ENCODE data around the gene TP53INP2. TPM values are rescaled to one million over a fixed set of nuclear protein-coding genes. Genes with fewer than 3 reads are reported as not detected.

The TP53INP2 gene, protein sequence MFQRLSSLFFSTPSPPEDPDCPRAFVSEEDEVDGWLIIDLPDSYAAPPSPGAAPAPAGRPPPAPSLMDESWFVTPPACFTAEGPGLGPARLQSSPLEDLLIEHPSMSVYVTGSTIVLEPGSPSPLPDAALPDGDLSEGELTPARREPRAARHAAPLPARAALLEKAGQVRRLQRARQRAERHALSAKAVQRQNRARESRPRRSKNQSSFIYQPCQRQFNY
- total RNA-seq (2016; rRNA removed; fragmentation: Illumina TruSeq; extraction: Trizol) = 5.2 and 10.1 TPM in 2 replicates
- total RNA-seq (2016; cell fraction: cytosol; rRNA removed; fragmentation: Illumina TruSeq; extraction: Trizol; ENCODE audit: low read depth) = 1.1 and 1.2 TPM in 2 replicates
- total RNA-seq (2016; cell fraction: insoluble cytoplasmic fraction; rRNA removed; fragmentation: Illumina TruSeq; extraction: Trizol) = 5.0 and 8.1 TPM in 2 replicates
- total RNA-seq (2016; cell fraction: membrane; rRNA removed; fragmentation: Illumina TruSeq; extraction: Trizol) = 7.4 and 7.6 TPM in 2 replicates
- total RNA-seq (2016; cell fraction: nucleus; rRNA removed; fragmentation: Illumina TruSeq; extraction: Trizol) = 10.1 and 10.3 TPM in 2 replicates
- polyA plus RNA-seq (2011; rRNA removed) = 18.8 and 29.5 TPM in 2 replicates
- polyA plus RNA-seq (2011; cell fraction: cytosol; rRNA removed) = 11.4 and 22.8 TPM in 2 replicates
- polyA plus RNA-seq (2011; cell fraction: nucleus; rRNA removed) = 46.3 and 62.2 TPM in 2 replicates
- polyA plus RNA-seq (2012) = 67.2 and 70.2 TPM in 2 replicates
- 1.7 and 2.0 TPM in 2 replicates for polyA plus RNA-seq (2016; cell fraction: cytosol; fragmentation: Illumina TruSeq; extraction: Trizol; ENCODE audit: low read depth)
- 20.8 and 28.1 TPM in 2 replicates for polyA plus RNA-seq (2016; cell fraction: insoluble cytoplasmic fraction; fragmentation: Illumina TruSeq; extraction: Trizol; ENCODE audit: low read depth)
- 8.6 and 8.7 TPM in 2 replicates for polyA plus RNA-seq (2016; cell fraction: membrane; fragmentation: Illumina TruSeq; extraction: Trizol; ENCODE audit: low read depth)
- 28.2 and 29.8 TPM in 2 replicates for polyA plus RNA-seq (2016; cell fraction: nucleus; fragmentation: Illumina TruSeq; extraction: Trizol; ENCODE audit: insufficient read depth, low read depth)
- polyA minus RNA-seq (2011; rRNA and poly(A)+ RNA removed; ENCODE audit: low replicate concordance) = 2.6 and 22.7 TPM in 2 replicates
- 21.5 and 41.0 TPM in 2 replicates for polyA minus RNA-seq (2011; cell fraction: cytosol; rRNA and poly(A)+ RNA removed)
- polyA minus RNA-seq (2011; cell fraction: nucleus; rRNA and poly(A)+ RNA removed) = 19.1 and 30.5 TPM in 2 replicates
- Bru-seq, nascent RNA = percentile 90 among the genes with signal in this experiment
- percentile 98 among the genes with signal in this experiment for BruChase-seq, experiment 1, labeled RNA remaining after a 6-hour chase
- BruChase-seq, experiment 2, labeled RNA remaining after a 2-hour chase = percentile 95 among the genes with signal in this experiment
- long read RNA-seq, experiment 1, partial matches to known transcripts = 0 of 12 reads
- long read RNA-seq, experiment 1, other reads (novel, unspliced or antisense) = 12 of 12 reads
- long read RNA-seq, experiment 2, full-length matches to known transcripts = 20 of 127 reads
- long read RNA-seq, experiment 2, partial matches to known transcripts = 89 of 127 reads
- long read RNA-seq, experiment 2, other reads (novel, unspliced or antisense) = 18 of 127 reads

DNA sequence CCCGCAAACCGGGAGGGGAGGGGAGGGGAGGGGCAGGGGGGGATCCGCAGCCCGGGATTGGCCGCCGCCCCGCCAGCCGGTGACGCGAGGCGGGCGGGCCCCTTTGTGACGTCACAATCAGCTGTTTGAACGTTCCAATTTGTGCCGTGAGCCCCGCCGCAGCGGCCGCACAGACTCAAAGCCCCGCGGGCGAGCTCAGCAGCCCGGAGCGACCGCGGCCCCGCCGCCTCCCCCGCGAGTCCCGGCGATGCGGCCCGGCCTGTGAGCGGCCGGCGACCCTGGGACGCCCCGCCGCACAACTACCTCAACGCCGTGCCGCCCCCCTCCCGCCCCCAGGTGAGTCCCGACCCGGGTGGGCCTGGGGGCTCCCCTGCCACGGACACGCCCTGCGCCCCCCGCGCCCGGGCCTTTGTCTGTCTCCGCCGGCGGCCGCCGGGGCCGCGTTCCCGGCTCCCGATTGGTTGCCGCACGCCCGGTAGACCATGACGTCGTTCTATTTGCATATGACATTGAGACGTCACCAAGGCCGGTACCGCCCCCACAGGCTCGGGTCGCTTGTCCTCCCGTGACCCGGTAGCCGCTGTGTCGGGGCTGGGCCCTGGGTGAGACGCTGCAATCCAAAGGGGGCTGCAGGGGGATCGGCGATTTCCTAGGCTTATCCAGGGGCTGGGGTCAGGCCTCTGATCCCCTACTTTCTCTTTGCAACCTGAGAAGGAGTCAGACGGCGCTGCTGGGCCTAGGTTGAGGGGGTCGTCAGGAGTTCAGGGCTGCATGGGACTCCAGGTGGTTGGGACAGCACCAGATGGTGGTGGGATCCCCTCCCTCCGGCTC is at the start of gene TP53INP2:
Gene TP53INP2, plus strand, starts transcription at position 168 of the 831 bp plus-strand sequence. CDS start 4,396 bp downstream, outside the sequence.
- H3K27ac ChIP-seq (ENCODE audit: extremely low read length, insufficient read depth, low read length) = peak within 1 kb of the TSS; percentile 92
- CTCF ChIA-PET (ENCODE audit: low intra/inter-chr PET ratio, low total read pairs) = no interaction called here
- no TSS peak for BruUV-seq (replicated peaks)
- TF ChIP-seq ZNF230 (CRISPR knock-in tag; IDR thresholded peaks at IDR 0.05) (peak; percentile 34; the same call in 1 of the 2 replicates), ZNF138 (CRISPR knock-in tag; IDR thresholded peaks at IDR 0.05; ENCODE audit: low read depth) (0 out of 2 replicates have a peak, but pooled peaks have one; percentile 27), HOXA7 (CRISPR knock-in tag; IDR thresholded peaks at IDR 0.05) (no peak), ZNF331 (CRISPR knock-in tag; IDR thresholded peaks at IDR 0.05) (no peak; the same call in 1 of the 2 replicates), FOSL1 (CRISPR knock-in tag; IDR thresholded peaks at IDR 0.05; ENCODE audit: borderline replicate concordance) (no peak), SYNCRIP (IDR thresholded peaks at IDR 0.05; ENCODE audit: insufficient read depth, low read depth, low read length) (no peak), GATA4 (IDR thresholded peaks at IDR 0.05; ENCODE audit: borderline replicate concordance, low read depth) (peak; percentile 35; the same call in 1 of the 2 replicates)
- TF ChIP-seq, protein P1, sequence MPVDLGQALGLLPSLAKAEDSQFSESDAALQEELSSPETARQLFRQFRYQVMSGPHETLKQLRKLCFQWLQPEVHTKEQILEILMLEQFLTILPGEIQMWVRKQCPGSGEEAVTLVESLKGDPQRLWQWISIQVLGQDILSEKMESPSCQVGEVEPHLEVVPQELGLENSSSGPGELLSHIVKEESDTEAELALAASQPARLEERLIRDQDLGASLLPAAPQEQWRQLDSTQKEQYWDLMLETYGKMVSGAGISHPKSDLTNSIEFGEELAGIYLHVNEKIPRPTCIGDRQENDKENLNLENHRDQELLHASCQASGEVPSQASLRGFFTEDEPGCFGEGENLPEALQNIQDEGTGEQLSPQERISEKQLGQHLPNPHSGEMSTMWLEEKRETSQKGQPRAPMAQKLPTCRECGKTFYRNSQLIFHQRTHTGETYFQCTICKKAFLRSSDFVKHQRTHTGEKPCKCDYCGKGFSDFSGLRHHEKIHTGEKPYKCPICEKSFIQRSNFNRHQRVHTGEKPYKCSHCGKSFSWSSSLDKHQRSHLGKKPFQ (CRISPR knock-in tag; IDR thresholded peaks at IDR 0.05; ENCODE audit: insufficient replicate concordance) = peak; percentile 54
- TF ChIP-seq, protein P2, sequence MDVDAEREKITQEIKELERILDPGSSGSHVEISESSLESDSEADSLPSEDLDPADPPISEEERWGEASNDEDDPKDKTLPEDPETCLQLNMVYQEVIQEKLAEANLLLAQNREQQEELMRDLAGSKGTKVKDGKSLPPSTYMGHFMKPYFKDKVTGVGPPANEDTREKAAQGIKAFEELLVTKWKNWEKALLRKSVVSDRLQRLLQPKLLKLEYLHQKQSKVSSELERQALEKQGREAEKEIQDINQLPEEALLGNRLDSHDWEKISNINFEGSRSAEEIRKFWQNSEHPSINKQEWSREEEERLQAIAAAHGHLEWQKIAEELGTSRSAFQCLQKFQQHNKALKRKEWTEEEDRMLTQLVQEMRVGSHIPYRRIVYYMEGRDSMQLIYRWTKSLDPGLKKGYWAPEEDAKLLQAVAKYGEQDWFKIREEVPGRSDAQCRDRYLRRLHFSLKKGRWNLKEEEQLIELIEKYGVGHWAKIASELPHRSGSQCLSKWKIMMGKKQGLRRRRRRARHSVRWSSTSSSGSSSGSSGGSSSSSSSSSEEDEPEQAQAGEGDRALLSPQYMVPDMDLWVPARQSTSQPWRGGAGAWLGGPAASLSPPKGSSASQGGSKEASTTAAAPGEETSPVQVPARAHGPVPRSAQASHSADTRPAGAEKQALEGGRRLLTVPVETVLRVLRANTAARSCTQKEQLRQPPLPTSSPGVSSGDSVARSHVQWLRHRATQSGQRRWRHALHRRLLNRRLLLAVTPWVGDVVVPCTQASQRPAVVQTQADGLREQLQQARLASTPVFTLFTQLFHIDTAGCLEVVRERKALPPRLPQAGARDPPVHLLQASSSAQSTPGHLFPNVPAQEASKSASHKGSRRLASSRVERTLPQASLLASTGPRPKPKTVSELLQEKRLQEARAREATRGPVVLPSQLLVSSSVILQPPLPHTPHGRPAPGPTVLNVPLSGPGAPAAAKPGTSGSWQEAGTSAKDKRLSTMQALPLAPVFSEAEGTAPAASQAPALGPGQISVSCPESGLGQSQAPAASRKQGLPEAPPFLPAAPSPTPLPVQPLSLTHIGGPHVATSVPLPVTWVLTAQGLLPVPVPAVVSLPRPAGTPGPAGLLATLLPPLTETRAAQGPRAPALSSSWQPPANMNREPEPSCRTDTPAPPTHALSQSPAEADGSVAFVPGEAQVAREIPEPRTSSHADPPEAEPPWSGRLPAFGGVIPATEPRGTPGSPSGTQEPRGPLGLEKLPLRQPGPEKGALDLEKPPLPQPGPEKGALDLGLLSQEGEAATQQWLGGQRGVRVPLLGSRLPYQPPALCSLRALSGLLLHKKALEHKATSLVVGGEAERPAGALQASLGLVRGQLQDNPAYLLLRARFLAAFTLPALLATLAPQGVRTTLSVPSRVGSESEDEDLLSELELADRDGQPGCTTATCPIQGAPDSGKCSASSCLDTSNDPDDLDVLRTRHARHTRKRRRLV (CRISPR knock-in tag; IDR thresholded peaks at IDR 0.05) = peak; percentile 83; the same call in 1 of the 2 replicates

More for the DNA sequence above, at the start of gene TP53INP2:
- Histone ChIP-seq H3K27me3 (ENCODE audit: control insufficient read depth in 1 of 2, insufficient read depth in 2 of 2, low read length in 2 of 2) (no peaks in the 10 kb centered on the region; a peak in 1 of 5 replicates), H3K4me2 (ENCODE audit: low read depth, low read length) (peak within 1 kb of the TSS; percentile 97), H2AFZ (ENCODE audit: low read length) (no peak within 1 kb of the TSS), H3K9ac (ENCODE audit: insufficient read depth, low read depth, low read length) (peak within 1 kb of the TSS; percentile 96), H3K36me3 (replicated peaks in 1 of 2; ENCODE audit: control insufficient read depth in 1 of 2, insufficient read depth in 2 of 2, low read length in 2 of 2) (no peaks in the 10 kb centered on the region), H3K9me3 (ENCODE audit: low read length) (no peaks in the 10 kb centered on the region), H4K20me1 (ENCODE audit: insufficient read depth, low read length) (no peaks in the 10 kb centered on the region), H3K4me1 (ENCODE audit: insufficient read depth, low read length) (peaks cover 63% of the 10 kb centered on the region), H3K4me3 (replicated peaks in 1 of 3; ENCODE audit: insufficient read depth in 1 of 3, low read depth in 2 of 3, low read length in 3 of 3) (peak within 1 kb of the TSS; percentile 82 to 98 (median 84)), H3K79me2 (ENCODE audit: insufficient read depth, low read length) (peaks cover 15% of the 10 kb centered on the region)
- ATAC-seq (peak; percentile 70), FAIRE-seq (no peak), DNase-seq (ENCODE audit: low spot score) (peak; percentile 94)
- POLR2A ChIA-PET = interaction anchor here (0.6 to 7.9 kb wide), 22 partner anchors 12 to 402 kb away, joined by 3 to 168 read pairs (median 6); partner anchors contain the start of genes DYNLRB1 and PIGU
- 1% methylated on average over 34 of the region's 82 CpGs for WGBS (ENCODE audit: low lambda C conversion rate)
- intact Hi-C loops (cut with micrococcal nuclease; ENCODE audit: unreplicated experiment) = loop anchor here (1.0 to 10.0 kb wide), 5 partner anchors 28 to 167 kb away; no protein-coding TSS in a partner anchor
- in situ Hi-C loops (cut with HindIII; ENCODE audit: extremely low pct_ligation_motif_present, low pct_unique_long_range_greater_than_20kb) = loop anchor here (10.0 kb wide), 1 partner anchor 400 kb away; the partner anchor contains the start of gene AHCY
